Measurements from ENCODE around the gene NUDT2. TPM values are rescaled to one million over a fixed set of nuclear protein-coding genes. Genes with fewer than 3 reads are reported as not detected.

Gene NUDT2
- total RNA-seq, 2 donors from 2014 or later = 3.4 to 20.8 TPM

DNA sequence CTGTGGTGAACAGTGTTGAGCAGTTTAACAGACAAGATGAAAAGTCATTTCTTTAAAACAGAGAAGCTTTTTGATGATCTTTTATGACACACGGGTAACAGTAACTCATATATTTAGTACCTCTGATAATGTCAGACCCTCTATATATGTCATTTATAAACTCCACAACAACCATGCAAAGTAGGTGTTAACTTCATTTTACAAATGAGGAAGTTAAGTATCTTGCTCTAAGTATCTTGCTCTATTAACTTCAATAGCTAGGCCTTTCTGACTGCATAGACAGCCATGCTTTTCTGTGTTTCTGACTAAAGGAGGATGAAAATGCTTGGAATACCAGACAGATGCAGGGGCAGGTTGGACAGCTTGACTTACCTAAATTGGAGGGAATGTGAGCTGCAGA, 1.8 kb downstream of the NUDT2 start:
- Histone ChIP-seq H3K27ac (no peak overlapping the region), H3K27me3 (replicated peaks; ENCODE audit: insufficient read depth) (no peaks in the 10 kb centered on the region), H3K4me1 (ENCODE audit: control insufficient read depth in 1 of 2, low read depth in 2 of 2) (peaks cover 7 to 19% of the 10 kb centered on the region in 2 donors), H3K9me3 (no peaks in the 10 kb centered on the region), H3K4me3 (no peak overlapping the region), H3K36me3 (no peaks in the 10 kb centered on the region)
- no peak for DNase-seq (ENCODE audit: low spot score)
- TF ChIP-seq CTCF (IDR thresholded peaks at IDR 0.05) = no peak
- no peak for ATAC-seq (ENCODE audit: insufficient number of reproducible peaks, low FRiP score, low read depth)

GRCh38 chr9:34332076-34332964, 3.0 kb downstream of the NUDT2 start:
- no peaks in the 10 kb centered on the region for H3K36me3 ChIP-seq
- peaks cover 7 to 19% of the 10 kb centered on the region in 2 donors for H3K4me1 ChIP-seq (ENCODE audit: control insufficient read depth in 1 of 2, low read depth in 2 of 2)
- ATAC-seq (ENCODE audit: insufficient number of reproducible peaks, low FRiP score, low read depth) = no peak
- TF ChIP-seq CTCF (IDR thresholded peaks at IDR 0.05) = peak; percentile 57
- no peaks in the 10 kb centered on the region for H3K27me3 ChIP-seq (replicated peaks; ENCODE audit: insufficient read depth)
- no peak for DNase-seq (ENCODE audit: low spot score)
- no peak overlapping the region for H3K27ac ChIP-seq
- H3K4me3 ChIP-seq = no peak overlapping the region
- no peaks in the 10 kb centered on the region for H3K9me3 ChIP-seq

DNA sequence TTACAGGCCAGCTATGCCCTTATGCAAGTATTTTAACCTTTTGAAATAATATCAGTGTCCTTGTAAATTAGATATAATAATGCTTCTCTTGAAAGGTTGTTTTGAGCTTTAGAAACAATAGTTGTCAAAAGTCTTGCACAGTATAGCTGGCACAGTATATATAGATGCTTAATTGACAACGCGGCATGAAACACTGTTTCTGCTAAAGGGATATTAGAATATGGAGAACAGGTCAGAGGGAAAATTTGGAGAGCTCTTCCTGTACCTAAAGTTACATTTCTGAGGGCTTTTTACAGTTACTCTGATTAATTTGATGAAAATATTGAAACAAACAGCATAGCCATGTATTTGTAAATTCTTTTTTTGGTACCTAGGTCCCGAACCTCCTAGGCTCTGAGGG, 4.5 kb downstream of the NUDT2 start:
- no peak for DNase-seq (ENCODE audit: low spot score)

GRCh38 chr9:34334337-34334824, 5.0 kb downstream of the NUDT2 start:
- Histone ChIP-seq H3K4me1 (ENCODE audit: control insufficient read depth in 1 of 2, low read depth in 2 of 2) (peaks cover 7 to 11% of the 10 kb centered on the region in 2 donors), H3K4me3 (no peak overlapping the region), H3K36me3 (peaks cover 9% of the 10 kb centered on the region), H3K9me3 (no peaks in the 10 kb centered on the region), H3K27ac (no peak overlapping the region), H3K27me3 (replicated peaks; ENCODE audit: insufficient read depth) (no peaks in the 10 kb centered on the region)
- no peak for TF ChIP-seq CTCF (IDR thresholded peaks at IDR 0.05)
- DNase-seq (ENCODE audit: low spot score) (no peak), ATAC-seq (ENCODE audit: insufficient number of reproducible peaks, low FRiP score, low read depth) (no peak)

More for the DNA sequence above, 4.5 kb downstream of the NUDT2 start:
- no peak overlapping the region for H3K4me3 ChIP-seq
- H3K27ac ChIP-seq = no peak overlapping the region
- peaks cover 7 to 12% of the 10 kb centered on the region in 2 donors for H3K4me1 ChIP-seq (ENCODE audit: control insufficient read depth in 1 of 2, low read depth in 2 of 2)
- H3K9me3 ChIP-seq = no peaks in the 10 kb centered on the region
- ATAC-seq (ENCODE audit: insufficient number of reproducible peaks, low FRiP score, low read depth) = no peak
- TF ChIP-seq CTCF (IDR thresholded peaks at IDR 0.05) = no peak
- no peaks in the 10 kb centered on the region for H3K27me3 ChIP-seq (replicated peaks; ENCODE audit: insufficient read depth)
- H3K36me3 ChIP-seq = peaks cover 4% of the 10 kb centered on the region

- Histone ChIP-seq H3K4me3 (no peak overlapping the region), H3K4me1 (ENCODE audit: control insufficient read depth in 1 of 2, low read depth in 2 of 2) (peaks cover 7 to 10% of the 10 kb centered on the region in 2 donors), H3K36me3 (peaks cover 13% of the 10 kb centered on the region), H3K27ac (no peak overlapping the region), H3K27me3 (replicated peaks; ENCODE audit: insufficient read depth) (no peaks in the 10 kb centered on the region), H3K9me3 (no peaks in the 10 kb centered on the region)
- no peak for TF ChIP-seq CTCF (IDR thresholded peaks at IDR 0.05)
- ATAC-seq (ENCODE audit: insufficient number of reproducible peaks, low FRiP score, low read depth) (no peak), DNase-seq (ENCODE audit: low spot score) (no peak)
Observed at GRCh38 chr9:34334916-34335315, 5.5 kb downstream of the NUDT2 start.

All from thoracic aorta (tissue), 2 donors.